ENCODE results near the gene C17orf50.

C17orf50 gene

DNA sequence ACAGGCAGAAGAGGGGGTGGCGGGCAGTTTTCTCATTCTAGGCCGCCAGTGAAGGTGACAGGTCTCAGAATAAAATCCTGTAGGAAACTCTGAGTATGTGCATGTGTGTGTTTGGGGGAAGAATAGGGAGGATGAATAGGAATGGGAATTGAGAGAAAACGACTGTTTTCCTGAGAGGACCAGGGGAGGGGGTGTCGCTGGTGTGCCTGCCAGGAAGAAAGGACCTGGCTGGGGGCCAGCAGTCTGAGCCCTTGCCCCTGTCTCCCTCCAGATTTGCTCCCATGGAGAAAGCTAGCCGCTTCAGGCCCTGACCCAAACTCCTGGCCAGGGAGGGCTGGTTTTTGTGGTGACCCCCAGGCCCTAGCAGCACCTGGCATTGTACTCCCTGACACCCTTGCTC is 14.4 kb downstream of the C17orf50 start:
- no peak for DNase-seq (ENCODE audit: low read depth, low spot score)
- TF ChIP-seq, protein P1, sequence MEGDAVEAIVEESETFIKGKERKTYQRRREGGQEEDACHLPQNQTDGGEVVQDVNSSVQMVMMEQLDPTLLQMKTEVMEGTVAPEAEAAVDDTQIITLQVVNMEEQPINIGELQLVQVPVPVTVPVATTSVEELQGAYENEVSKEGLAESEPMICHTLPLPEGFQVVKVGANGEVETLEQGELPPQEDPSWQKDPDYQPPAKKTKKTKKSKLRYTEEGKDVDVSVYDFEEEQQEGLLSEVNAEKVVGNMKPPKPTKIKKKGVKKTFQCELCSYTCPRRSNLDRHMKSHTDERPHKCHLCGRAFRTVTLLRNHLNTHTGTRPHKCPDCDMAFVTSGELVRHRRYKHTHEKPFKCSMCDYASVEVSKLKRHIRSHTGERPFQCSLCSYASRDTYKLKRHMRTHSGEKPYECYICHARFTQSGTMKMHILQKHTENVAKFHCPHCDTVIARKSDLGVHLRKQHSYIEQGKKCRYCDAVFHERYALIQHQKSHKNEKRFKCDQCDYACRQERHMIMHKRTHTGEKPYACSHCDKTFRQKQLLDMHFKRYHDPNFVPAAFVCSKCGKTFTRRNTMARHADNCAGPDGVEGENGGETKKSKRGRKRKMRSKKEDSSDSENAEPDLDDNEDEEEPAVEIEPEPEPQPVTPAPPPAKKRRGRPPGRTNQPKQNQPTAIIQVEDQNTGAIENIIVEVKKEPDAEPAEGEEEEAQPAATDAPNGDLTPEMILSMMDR (IDR thresholded peaks at IDR 0.05; ENCODE audit: low read depth, low read length): no peak
- in situ Hi-C loops (cut with HindIII; ENCODE audit: low sequenced_read_pairs): no loop called here
- H3K4me3 ChIP-seq (ENCODE audit: low read depth, low read length): no peak overlapping the region

DNA sequence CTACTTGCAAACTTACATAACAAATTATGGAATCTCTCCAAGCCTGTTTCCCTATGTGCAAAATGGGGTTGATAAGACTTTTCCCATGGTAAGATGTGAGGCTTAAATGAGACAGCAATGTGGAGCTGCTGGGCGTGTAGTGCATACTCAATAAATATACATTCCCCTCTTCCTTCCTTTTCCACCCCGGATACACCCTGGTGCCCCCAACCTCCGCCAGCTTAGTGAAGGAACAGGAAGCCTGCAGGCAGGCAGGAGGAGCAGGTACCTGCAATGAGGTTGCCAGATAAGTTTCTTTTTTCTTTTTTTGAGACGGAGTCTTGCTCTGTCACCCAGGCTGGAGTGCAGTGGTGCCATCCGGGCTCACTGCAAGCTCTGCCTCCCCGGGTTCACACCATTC is 14.9 kb downstream of the C17orf50 start:
- no peak overlapping the region for H3K4me3 ChIP-seq (ENCODE audit: low read depth, low read length)
- in situ Hi-C loops (cut with HindIII; ENCODE audit: low sequenced_read_pairs): no loop called here
- TF ChIP-seq, protein P1 (IDR thresholded peaks at IDR 0.05; ENCODE audit: low read depth, low read length): no peak
- DNase-seq (ENCODE audit: low read depth, low spot score): no peak

DNA sequence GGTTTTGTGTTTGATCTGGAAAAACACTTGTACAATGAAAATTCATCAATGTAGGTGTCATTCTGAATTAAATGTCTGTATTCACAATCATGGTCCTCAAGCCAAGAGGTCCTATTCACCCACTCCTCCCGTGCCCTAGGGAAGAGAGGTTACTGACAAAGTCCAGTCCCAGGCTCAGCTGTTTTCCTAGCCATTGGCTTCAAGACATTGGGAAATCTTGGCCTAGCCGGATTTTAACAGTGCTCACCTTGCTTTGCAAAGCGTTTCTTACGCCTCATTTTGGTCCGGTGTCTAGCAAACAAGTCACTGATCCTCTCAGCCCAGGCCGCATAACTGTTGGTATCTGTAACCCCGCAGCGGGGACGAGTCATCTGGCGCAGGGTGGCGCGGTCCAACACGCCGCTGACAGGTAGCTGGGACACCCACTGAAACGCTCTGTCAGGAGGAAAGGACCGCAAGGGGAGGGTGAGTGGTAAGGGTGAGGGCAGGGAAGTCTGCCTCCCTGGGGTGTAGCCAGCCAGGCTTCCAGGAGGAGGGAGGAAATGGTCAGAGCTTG is 18.0 kb downstream of the C17orf50 start:
- TF ChIP-seq, protein P1 (IDR thresholded peaks at IDR 0.05; ENCODE audit: low read depth, low read length): no peak
- in situ Hi-C loops (cut with HindIII; ENCODE audit: low sequenced_read_pairs): no loop called here
- DNase-seq (ENCODE audit: low read depth, low spot score): no peak
- no peak overlapping the region for H3K4me3 ChIP-seq (ENCODE audit: low read depth, low read length)

DNA sequence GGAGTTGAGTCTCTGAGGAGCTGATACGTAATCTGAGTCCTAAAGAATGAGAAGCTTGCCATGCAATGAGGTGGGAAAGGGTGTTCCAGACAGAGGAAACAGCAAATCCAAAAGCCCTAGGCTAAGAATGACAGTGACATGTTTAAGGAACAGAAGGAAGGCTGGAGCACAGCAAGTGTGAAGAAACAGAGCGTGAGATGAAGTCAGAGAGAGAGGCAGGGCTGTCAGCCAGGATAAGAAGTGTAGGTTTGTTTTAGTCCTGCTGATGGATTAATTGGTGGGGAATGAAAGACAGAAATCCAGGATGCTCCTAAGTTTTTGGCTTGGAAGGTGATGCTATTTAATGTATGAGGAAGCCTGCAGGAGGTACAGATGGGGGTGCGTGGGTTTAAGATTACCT is 20.3 kb downstream of the C17orf50 start:
- TF ChIP-seq, protein P1 (IDR thresholded peaks at IDR 0.05; ENCODE audit: low read depth, low read length): no peak
- in situ Hi-C loops (cut with HindIII; ENCODE audit: low sequenced_read_pairs): no loop called here
- no peak for DNase-seq (ENCODE audit: low read depth, low spot score)
- H3K4me3 ChIP-seq (ENCODE audit: low read depth, low read length): no peak overlapping the region

DNA sequence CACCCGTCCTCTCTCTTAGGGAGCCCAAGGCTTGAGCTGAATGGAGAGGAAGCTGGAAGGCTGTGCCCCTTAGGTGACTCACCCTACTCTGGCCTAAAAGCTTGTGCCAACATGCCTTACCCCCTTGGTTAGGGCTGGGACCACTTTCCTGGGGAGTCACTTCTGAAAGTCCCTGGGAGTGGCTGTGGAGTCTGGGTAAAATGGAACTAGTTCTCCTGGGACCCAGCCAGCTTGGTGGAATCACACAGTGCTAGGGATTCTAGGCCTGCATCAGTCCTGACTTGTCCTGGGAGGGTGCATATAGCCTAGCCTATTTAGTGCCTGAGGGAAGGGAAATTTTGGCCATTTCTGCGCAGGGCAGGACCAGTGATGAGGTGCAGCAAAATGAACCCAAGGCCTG is 24.2 kb downstream of the C17orf50 start:
- DNase-seq (ENCODE audit: low read depth, low spot score): no peak

DNA sequence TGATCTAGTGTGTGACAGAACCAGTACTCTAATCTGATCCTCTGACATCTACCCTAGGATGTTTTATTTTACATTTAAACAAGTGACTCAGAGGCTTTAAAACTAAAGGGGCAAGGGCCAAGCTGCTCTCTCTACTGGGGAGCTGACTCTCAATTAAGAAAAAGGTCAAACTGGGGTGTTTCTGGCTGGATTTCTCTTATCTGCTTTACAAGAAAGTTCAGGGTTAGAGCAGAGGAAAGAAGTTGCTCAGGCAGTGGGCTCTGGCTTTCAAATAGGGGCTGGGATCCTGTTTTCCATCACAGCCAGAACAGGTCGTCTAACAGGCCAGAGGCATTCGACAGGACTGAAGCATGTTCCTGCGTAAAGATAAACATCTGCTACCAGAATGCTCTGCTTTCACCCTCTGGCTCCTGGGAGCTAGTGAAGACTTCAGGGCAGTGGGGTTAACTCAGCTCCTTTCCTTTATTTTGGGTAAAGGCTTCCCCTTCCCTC is 26.3 kb downstream of the C17orf50 start:
- no peak overlapping the region for H3K4me3 ChIP-seq (ENCODE audit: low read depth, low read length)
- TF ChIP-seq, protein P1 (IDR thresholded peaks at IDR 0.05; ENCODE audit: low read depth, low read length): no peak
- no peak for DNase-seq (ENCODE audit: low read depth, low spot score)
- in situ Hi-C loops (cut with HindIII; ENCODE audit: low sequenced_read_pairs): no loop called here

More for the DNA sequence above, 24.2 kb downstream of the C17orf50 start:
- H3K4me3 ChIP-seq (ENCODE audit: low read depth, low read length): no peak overlapping the region
- in situ Hi-C loops (cut with HindIII; ENCODE audit: low sequenced_read_pairs): no loop called here
- TF ChIP-seq, protein P1 (IDR thresholded peaks at IDR 0.05; ENCODE audit: low read depth, low read length): no peak

Data from astrocyte of the spinal cord (primary cell).